GM19372 (cell line): ENCODE results near the gene CHRNB2.

Experiments used
- ATAC-seq: cut with Tn5 transposase; IDR thresholded peaks from one replicate; pipeline ENCODE4 v1.9.1; 2021; ENCODE audit warnings: mild to moderate bottlenecking, low read depth, moderate library complexity; ENCODE audit not compliant: unreplicated experiment

CHRNB2 gene

GRCh38 chr1:154552036-154552435 is 15.5 kb upstream of the CHRNB2 start:
- ATAC-seq, result no peak

GRCh38 chr1:154553056-154554030 is 14.2 kb upstream of the CHRNB2 start:
- no peak for ATAC-seq

GRCh38 chr1:154556422-154556821 is 11.2 kb upstream of the CHRNB2 start:
- ATAC-seq, result no peak

- ATAC-seq, result no peak
These were observed 10.2 kb upstream of the CHRNB2 start for GRCh38 chr1:154557248-154557938.

- peak; percentile 9 for ATAC-seq
These were observed 9.4 kb upstream of the CHRNB2 start, which contains the start of gene UBE2Q1 for GRCh38 chr1:154557939-154558719. Gene UBE2Q1, minus strand, starts transcription at chr1:154558662. Its CDS starts 109 bp downstream, at chr1:154558553.

- ATAC-seq, result peak; percentile 92
These were observed 8.7 kb upstream of the CHRNB2 start for GRCh38 chr1:154558720-154559465.

GRCh38 chr1:154559466-154560044 is 8.0 kb upstream of the CHRNB2 start:
- no peak for ATAC-seq

- ATAC-seq, result no peak
These were observed 1.7 kb upstream of the CHRNB2 start for GRCh38 chr1:154565876-154566275.

- no peak for ATAC-seq
These were observed 708 bp downstream of the CHRNB2 start for GRCh38 chr1:154568157-154568815.

GRCh38 chr1:154571244-154571963 is 3.8 kb downstream of the CHRNB2 start:
- no peak for ATAC-seq

- no peak for ATAC-seq
These were observed 4.3 kb downstream of the CHRNB2 start for GRCh38 chr1:154571964-154572288.

GRCh38 chr1:154572468-154573167 is 5.0 kb downstream of the CHRNB2 start:
- ATAC-seq, result no peak

- no peak for ATAC-seq
These were observed 5.6 kb downstream of the CHRNB2 start for GRCh38 chr1:154573168-154573510.

- no peak for ATAC-seq
These were observed 7.1 kb downstream of the CHRNB2 start for GRCh38 chr1:154574716-154575115.

GRCh38 chr1:154575147-154575927 is 7.8 kb downstream of the CHRNB2 start:
- ATAC-seq, result no peak

GRCh38 chr1:154575951-154576566 is 8.5 kb downstream of the CHRNB2 start:
- no peak for ATAC-seq
